Fibroblast of pulmonary artery (primary cell): ENCODE results near the gene ANKRD29.

ENCODE experiments used
- DNase-seq: peaks from one replicate; pipeline ENCODE4 v3.0.0-alpha.2; 2010; ENCODE audit warnings: low read depth
- H3K4me3 ChIP-seq: replicated peaks from 2 replicates; pipeline ENCODE4 v1.5.1; 2011; ENCODE audit warnings: low read depth, mild to moderate bottlenecking, control low read depth, low read length, moderate library complexity
- CTCF ChIP-seq: IDR thresholded peaks from 2 replicates; pipeline ENCODE4 v1.5.1; 2011; ENCODE audit warnings: mild to moderate bottlenecking, control low read depth, low read length, inconsistent platforms; ENCODE audit errors: missing control alignments

The ANKRD29 gene

GRCh38 chr18:23694637-23695430 is 32.1 kb upstream of the ANKRD29 start:
- no peak for DNase-seq
- no peak for TF ChIP-seq CTCF
- no peak overlapping the region for H3K4me3 ChIP-seq

- H3K4me3 ChIP-seq, result no peak overlapping the region
- DNase-seq, result no peak
- no peak for TF ChIP-seq CTCF
Measured at GRCh38 chr18:23693846-23694245, 31.1 kb upstream of the ANKRD29 start.

- H3K4me3 ChIP-seq, result no peak overlapping the region
- DNase-seq, result no peak
- TF ChIP-seq CTCF, result no peak
Measured at GRCh38 chr18:23690505-23691068, 27.9 kb upstream of the ANKRD29 start.

GRCh38 chr18:23689616-23690504 is 27.1 kb upstream of the ANKRD29 start:
- no peak for TF ChIP-seq CTCF
- DNase-seq, result no peak
- H3K4me3 ChIP-seq, result peak overlapping the region; percentile 46

- no peak for DNase-seq
- H3K4me3 ChIP-seq, result peak within 1 kb of the TSS; percentile 46
- TF ChIP-seq CTCF, result peak; percentile 15
Measured at GRCh38 chr18:23689031-23689615, 26.4 kb upstream of the ANKRD29 start, which contains the start of gene LAMA3. Gene LAMA3, plus strand, starts transcription at chr18:23689453. Its CDS starts 231 bp downstream, at chr18:23689684.

GRCh38 chr18:23688528-23688927 is 25.8 kb upstream of the ANKRD29 start:
- no peak for TF ChIP-seq CTCF
- no peak for DNase-seq
- no peak overlapping the region for H3K4me3 ChIP-seq
